Measurements from ENCODE around the gene RRAGD. TPM values are rescaled to one million over a fixed set of nuclear protein-coding genes. Genes with fewer than 3 reads are reported as not detected.

RRAGD gene
- total and polyA plus RNA-seq, 2 experiments from 2014 or later: not detected

DNA sequence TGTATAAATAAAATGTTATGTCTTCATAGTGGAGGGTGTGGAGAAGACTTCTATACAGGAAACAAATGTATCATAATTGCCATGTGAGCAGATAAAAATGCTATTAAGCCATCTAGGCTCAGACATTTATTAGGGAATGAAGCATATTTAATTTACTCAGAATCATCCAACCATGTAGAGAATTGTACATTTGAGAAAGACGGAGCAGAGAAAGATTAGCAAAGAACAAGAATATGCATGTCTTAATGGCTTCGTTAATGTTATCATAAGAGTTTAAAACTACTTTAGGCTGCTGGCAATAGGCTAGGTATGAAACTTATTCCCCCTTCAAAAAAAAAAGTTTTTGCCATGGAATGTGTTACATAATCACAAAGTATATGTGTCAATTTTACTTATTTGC lies 26.9 kb upstream of the RRAGD start:
- H3K9me3 ChIP-seq (ENCODE audit: low read depth): no peaks in the 10 kb centered on the region
- TF ChIP-seq EZH2phosphoT487 (IDR thresholded peaks at IDR 0.05; ENCODE audit: insufficient read depth, low read depth): no peak
- TF ChIP-seq EZH2 (IDR thresholded peaks at IDR 0.05; ENCODE audit: insufficient read depth, poor library complexity, severe bottlenecking): no peak
- in situ Hi-C loops (cut with MboI): loop anchor here (10.0 kb wide), 1 partner anchor 176 kb away; no protein-coding TSS in a partner anchor
- H3K9me2 ChIP-seq (ENCODE audit: insufficient read depth): no peaks in the 10 kb centered on the region
- DNase-seq: no peak
- no peaks in the 10 kb centered on the region; the same call in 1 of the 2 replicates for H4K20me1 ChIP-seq (ENCODE audit: insufficient read depth)
- H3F3A ChIP-seq (ENCODE audit: insufficient read depth): 0 out of 2 replicates have a peak, but pooled peaks cover 6% of the 10 kb centered on the region
- H3K4me1 ChIP-seq (ENCODE audit: insufficient read depth): no peaks in the 10 kb centered on the region
- H3K4me2 ChIP-seq (ENCODE audit: unreplicated experiment): no peak overlapping the region
- H3K79me2 ChIP-seq (ENCODE audit: insufficient read depth): no peaks in the 10 kb centered on the region
- WGBS, 2 experiments (ENCODE audit: low coverage in 1 of 2, low lambda C conversion rate in 2 of 2, missing lambda C conversion rate in 2 of 2): 77 to 86% methylated on average over 2 of the region's 2 CpGs
- no peak overlapping the region for H3K9ac ChIP-seq
- no peak overlapping the region for H3K4me3 ChIP-seq
- no peak overlapping the region for H2AFZ ChIP-seq
- peaks cover 4% of the 10 kb centered on the region; the same call in 1 of the 2 replicates for H3K27me3 ChIP-seq (replicated peaks; ENCODE audit: insufficient read depth)
- H3K36me3 ChIP-seq (ENCODE audit: low read depth): no peaks in the 10 kb centered on the region
- H3K27ac ChIP-seq: no peak overlapping the region

DNA sequence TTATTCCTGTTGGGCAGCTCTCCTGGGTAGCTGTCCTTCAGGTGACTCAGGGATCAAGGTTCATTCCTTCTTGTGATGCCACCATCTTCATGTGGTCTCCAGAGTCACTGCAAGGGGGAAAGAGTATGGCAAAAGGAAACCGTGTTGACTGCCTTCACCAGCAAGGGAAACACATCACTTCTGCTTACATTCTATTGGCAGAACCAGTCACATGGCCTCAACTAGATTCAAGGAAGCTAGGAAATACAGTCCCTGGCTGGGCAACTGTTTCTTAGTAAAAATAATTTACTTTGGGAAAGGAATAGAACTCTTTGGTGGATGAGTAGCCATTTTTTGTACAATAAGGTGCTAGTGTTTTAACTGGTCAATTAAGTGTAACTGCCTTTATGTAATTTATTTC lies 26.2 kb upstream of the RRAGD start:
- Histone ChIP-seq H3K4me3 (no peak overlapping the region), H3K9me3 (ENCODE audit: low read depth) (no peaks in the 10 kb centered on the region), H4K20me1 (ENCODE audit: insufficient read depth) (no peaks in the 10 kb centered on the region; the same call in 1 of the 2 replicates), H3K79me2 (ENCODE audit: insufficient read depth) (no peaks in the 10 kb centered on the region), H3K36me3 (ENCODE audit: low read depth) (no peaks in the 10 kb centered on the region), H3K4me2 (ENCODE audit: unreplicated experiment) (no peak overlapping the region), H2AFZ (no peak overlapping the region), H3F3A (ENCODE audit: insufficient read depth) (0 out of 2 replicates have a peak, but pooled peaks cover 6% of the 10 kb centered on the region), H3K9me2 (ENCODE audit: insufficient read depth) (no peaks in the 10 kb centered on the region), H3K9ac (no peak overlapping the region), H3K27ac (no peak overlapping the region), H3K4me1 (ENCODE audit: insufficient read depth) (no peaks in the 10 kb centered on the region), H3K27me3 (replicated peaks; ENCODE audit: insufficient read depth) (peaks cover 4% of the 10 kb centered on the region; the same call in 1 of the 2 replicates)
- in situ Hi-C loops (cut with MboI): loop anchor here (10.0 kb wide), 1 partner anchor 177 kb away; no protein-coding TSS in a partner anchor
- TF ChIP-seq EZH2phosphoT487 (IDR thresholded peaks at IDR 0.05; ENCODE audit: insufficient read depth, low read depth) (no peak), EZH2 (IDR thresholded peaks at IDR 0.05; ENCODE audit: insufficient read depth, poor library complexity, severe bottlenecking) (no peak)
- 75 to 78% methylated on average over 1 of the region's 1 CpG for WGBS, 2 experiments (ENCODE audit: low coverage in 1 of 2, low lambda C conversion rate in 2 of 2, missing lambda C conversion rate in 2 of 2)
- no peak for DNase-seq

DNA sequence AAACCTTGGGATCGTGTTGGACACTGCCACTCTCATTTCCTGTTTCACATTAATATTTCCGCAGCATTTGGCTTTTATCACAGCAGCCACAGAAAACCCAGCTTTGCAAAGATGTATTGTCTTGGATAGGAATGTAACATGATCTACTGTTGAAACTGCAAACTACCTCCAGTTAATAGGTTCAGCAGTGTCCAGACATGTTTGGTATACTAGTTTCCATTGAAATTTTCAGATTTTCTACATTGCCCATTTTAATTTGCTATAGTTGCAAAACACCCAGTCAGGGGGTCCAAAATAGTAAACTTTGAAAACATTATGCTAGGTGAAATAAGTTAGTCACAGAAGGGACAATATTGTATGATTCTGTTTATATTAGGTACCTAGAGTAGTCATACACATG lies 24.2 kb upstream of the RRAGD start:
- Histone ChIP-seq H3K36me3 (ENCODE audit: low read depth) (no peaks in the 10 kb centered on the region), H3K4me1 (ENCODE audit: insufficient read depth) (peaks cover 6% of the 10 kb centered on the region; the same call in 1 of the 2 replicates), H3F3A (ENCODE audit: insufficient read depth) (0 out of 2 replicates have a peak, but pooled peaks cover 6% of the 10 kb centered on the region), H3K9me2 (ENCODE audit: insufficient read depth) (no peaks in the 10 kb centered on the region), H3K27me3 (replicated peaks; ENCODE audit: insufficient read depth) (peaks cover 19% of the 10 kb centered on the region), H3K4me2 (ENCODE audit: unreplicated experiment) (no peak overlapping the region), H3K9ac (no peak overlapping the region), H3K9me3 (ENCODE audit: low read depth) (no peaks in the 10 kb centered on the region), H2AFZ (no peak overlapping the region), H3K27ac (no peak overlapping the region), H3K79me2 (ENCODE audit: insufficient read depth) (no peaks in the 10 kb centered on the region), H4K20me1 (ENCODE audit: insufficient read depth) (no peaks in the 10 kb centered on the region; the same call in 1 of the 2 replicates), H3K4me3 (no peak overlapping the region)
- TF ChIP-seq EZH2 (IDR thresholded peaks at IDR 0.05; ENCODE audit: insufficient read depth, poor library complexity, severe bottlenecking) (no peak), EZH2phosphoT487 (IDR thresholded peaks at IDR 0.05; ENCODE audit: insufficient read depth, low read depth) (no peak)
- in situ Hi-C loops (cut with MboI): loop anchor here (10.0 kb wide), 1 partner anchor 179 kb away; no protein-coding TSS in a partner anchor
- no peak for DNase-seq
- 13 to 27% methylated on average over 2 of the region's 2 CpGs for WGBS, 2 experiments (ENCODE audit: low coverage in 1 of 2, low lambda C conversion rate in 2 of 2, missing lambda C conversion rate in 2 of 2)

DNA sequence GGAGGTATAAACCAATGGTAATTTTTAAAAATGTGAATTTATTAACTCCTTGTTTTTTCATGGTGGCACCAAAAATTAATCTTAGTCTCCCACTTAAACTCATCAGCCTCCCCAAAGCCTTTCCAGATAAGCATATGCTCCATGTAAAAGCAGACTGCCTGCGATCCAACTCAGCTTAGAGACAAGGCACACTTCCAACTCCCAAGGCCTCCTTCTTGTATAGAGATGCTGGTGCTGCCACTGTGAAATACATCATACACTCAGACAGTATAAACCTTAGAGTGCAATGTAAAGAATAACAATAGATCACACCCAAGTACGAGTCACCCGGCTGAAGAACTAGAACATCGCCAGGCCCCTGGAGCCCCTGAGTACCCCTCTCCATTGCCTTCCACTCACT lies 22.9 kb upstream of the RRAGD start:
- Histone ChIP-seq H4K20me1 (ENCODE audit: insufficient read depth) (no peaks in the 10 kb centered on the region; the same call in 1 of the 2 replicates), H3K9me2 (ENCODE audit: insufficient read depth) (no peaks in the 10 kb centered on the region), H3K9me3 (ENCODE audit: low read depth) (no peaks in the 10 kb centered on the region), H3K4me3 (no peak overlapping the region), H3K9ac (no peak overlapping the region), H3K27me3 (replicated peaks; ENCODE audit: insufficient read depth) (peaks cover 32% of the 10 kb centered on the region), H3K36me3 (ENCODE audit: low read depth) (no peaks in the 10 kb centered on the region), H3F3A (ENCODE audit: insufficient read depth) (0 out of 2 replicates have a peak, but pooled peaks cover 6% of the 10 kb centered on the region), H3K4me2 (ENCODE audit: unreplicated experiment) (no peak overlapping the region), H3K4me1 (ENCODE audit: insufficient read depth) (peaks cover 6% of the 10 kb centered on the region; the same call in 1 of the 2 replicates), H3K27ac (no peak overlapping the region), H3K79me2 (ENCODE audit: insufficient read depth) (no peaks in the 10 kb centered on the region), H2AFZ (no peak overlapping the region)
- in situ Hi-C loops (cut with MboI): loop anchor here (10.0 kb wide), 1 partner anchor 180 kb away; no protein-coding TSS in a partner anchor
- 93 to 95% methylated on average over 4 of the region's 4 CpGs for WGBS, 2 experiments (ENCODE audit: low coverage in 1 of 2, low lambda C conversion rate in 2 of 2, missing lambda C conversion rate in 2 of 2)
- no peak for DNase-seq
- TF ChIP-seq EZH2phosphoT487 (IDR thresholded peaks at IDR 0.05; ENCODE audit: insufficient read depth, low read depth): no peak
- TF ChIP-seq EZH2 (IDR thresholded peaks at IDR 0.05; ENCODE audit: insufficient read depth, poor library complexity, severe bottlenecking): no peak

Data from GM23248 (cell line).